Activated T-cell treated with anti-CD3 and anti-CD28 coated beads, Interleukin-2, amount 50 U/mL, for 4 hours (primary cell): ENCODE results near the gene PLA2G15. TPM values are rescaled to one million over a fixed set of nuclear protein-coding genes. Genes with fewer than 3 reads are reported as not detected.
A peak's percentile ranks its signal among the peaks of the same experiment; 100 is the strongest.

Experiments
- ATAC-seq, 2 donors: fragments of 200-7000 bp; cut with Tn5 transposase; one replicate each; pipeline ENCODE4 v1.10.0; 2021
- DNase-seq: peaks from one replicate; pipeline ENCODE4 v3.0.0-alpha.2; 2020
- H3K27me3 Mint-ChIP-seq: one replicate; pipeline ENCODE4 v1.8.0; 2021; ENCODE audit warnings: low read depth, mixed read lengths
- H3K36me3 Mint-ChIP-seq: one replicate; pipeline ENCODE4 v1.8.0; 2022; ENCODE audit warnings: mixed read lengths; ENCODE audit not compliant: insufficient read depth
- H3K4me1 Mint-ChIP-seq: one replicate; pipeline ENCODE4 v1.8.0; 2021; ENCODE audit warnings: low read depth, mixed read lengths
- H3K4me3 Mint-ChIP-seq: one replicate; pipeline ENCODE4 v1.8.0; 2021; ENCODE audit warnings: mild to moderate bottlenecking, moderate library complexity, mixed read lengths
- H3K9me3 Mint-ChIP-seq: one replicate; pipeline ENCODE4 v1.8.0; 2021; ENCODE audit warnings: mixed read lengths
- total RNA-seq, 3 donors: library from RNA; stranded (reverse); gene quantifications; one replicate each; pipeline ENCODE4 v1.2.1, GENCODE V29; 2021

Gene PLA2G15
- total RNA-seq, 3 donors from 2014 or later = 7.4 to 11.0 (median 7.9) TPM

DNA sequence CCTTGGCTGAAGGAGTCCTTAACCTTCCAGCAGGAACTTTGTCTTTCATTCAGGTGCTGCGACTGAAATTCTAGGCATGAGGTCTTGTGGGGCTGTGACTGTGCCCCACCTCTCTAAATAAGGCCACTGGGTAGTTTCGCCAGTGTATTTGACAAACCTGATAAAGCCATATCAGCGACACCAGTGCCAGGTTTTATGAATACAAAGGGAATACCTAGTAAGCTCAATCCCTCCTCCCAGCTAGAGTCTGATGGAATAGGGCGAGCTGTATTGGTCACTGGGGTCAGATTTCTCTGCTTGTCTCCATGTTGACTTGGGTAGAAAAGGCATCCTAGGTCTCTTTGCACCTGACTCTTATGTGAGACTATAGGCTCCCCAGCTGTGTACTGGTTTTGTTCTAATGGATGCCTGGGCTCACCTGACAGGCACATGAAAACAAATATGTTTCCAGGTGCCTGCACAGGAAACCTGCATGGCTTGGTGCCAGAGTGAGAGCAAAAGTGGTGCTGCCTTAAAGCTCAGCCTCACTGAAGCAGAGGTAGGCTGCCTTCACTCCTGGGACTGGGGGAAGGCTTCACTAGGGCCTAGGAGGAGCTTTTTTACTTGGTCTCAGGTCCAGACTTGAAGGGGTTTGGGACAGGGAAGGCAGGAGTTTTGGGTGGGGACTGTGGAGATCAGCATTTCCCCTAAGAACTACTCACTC lies 27.5 kb downstream of the PLA2G15 start:
- peak; percentile 10 to 11 for ATAC-seq
- H3K36me3 Mint-ChIP-seq = peaks cover 34% of the 10 kb centered on the region
- no peaks in the 10 kb centered on the region for H3K27me3 Mint-ChIP-seq

DNA sequence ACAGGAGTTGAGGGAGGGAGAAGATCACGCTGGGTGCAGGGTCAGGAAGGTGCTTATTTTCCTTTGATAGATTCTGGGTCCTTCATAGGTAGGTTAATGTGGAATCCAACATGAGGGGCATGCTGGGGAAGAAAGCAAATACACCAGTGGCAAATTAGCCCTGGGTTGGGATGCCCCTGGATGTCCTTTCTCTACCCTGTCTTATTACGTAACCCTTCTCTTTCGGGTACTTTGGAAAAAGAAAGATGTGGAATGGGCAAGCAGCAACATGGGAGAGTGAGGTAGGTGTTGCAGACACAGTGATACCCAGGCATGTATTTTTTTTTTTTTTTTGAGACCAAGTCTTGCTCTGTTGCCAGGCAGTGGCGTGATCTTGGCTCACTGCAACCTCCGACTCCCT lies 28.3 kb downstream of the PLA2G15 start:
- DNase-seq (no peak), ATAC-seq (no peak)
- peaks cover 30% of the 10 kb centered on the region for H3K36me3 Mint-ChIP-seq
- peaks cover 78% of the 10 kb centered on the region for H3K4me1 Mint-ChIP-seq
- no peaks in the 10 kb centered on the region for H3K9me3 Mint-ChIP-seq
- peak overlapping the region; percentile 41 for H3K4me3 Mint-ChIP-seq
- H3K27me3 Mint-ChIP-seq = no peaks in the 10 kb centered on the region

More for the DNA sequence above, 27.5 kb downstream of the PLA2G15 start:
- Mint-ChIP-seq H3K9me3 (no peaks in the 10 kb centered on the region), H3K4me1 (peaks cover 86% of the 10 kb centered on the region), H3K4me3 (peak overlapping the region; percentile 41)
- peak; percentile 32 for DNase-seq

DNA sequence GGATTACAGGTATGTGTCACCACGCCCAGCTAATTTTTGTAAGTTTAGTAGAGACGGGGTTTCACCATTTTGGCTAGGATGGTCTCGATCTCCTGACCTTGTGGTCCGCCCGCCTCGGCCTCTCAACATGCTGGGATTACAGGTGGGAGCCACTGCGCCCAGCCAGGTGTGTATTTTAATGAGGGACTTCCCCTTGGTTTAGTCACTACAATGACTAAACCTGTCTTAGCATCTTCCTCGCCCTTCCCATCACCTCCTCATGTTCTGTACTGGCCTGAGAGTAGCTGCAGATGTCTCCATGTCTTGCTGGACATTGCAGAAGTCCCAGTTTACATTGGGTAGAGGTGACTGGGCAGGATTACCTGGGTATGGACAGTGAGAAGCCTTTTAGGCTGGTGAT lies 28.7 kb downstream of the PLA2G15 start:
- Mint-ChIP-seq H3K27me3 (no peaks in the 10 kb centered on the region), H3K4me3 (peak overlapping the region; percentile 56), H3K4me1 (peaks cover 77% of the 10 kb centered on the region), H3K9me3 (no peaks in the 10 kb centered on the region), H3K36me3 (peaks cover 30% of the 10 kb centered on the region)
- DNase-seq = no peak
- ATAC-seq = peak in 1 of 2 donors; percentile 26

DNA sequence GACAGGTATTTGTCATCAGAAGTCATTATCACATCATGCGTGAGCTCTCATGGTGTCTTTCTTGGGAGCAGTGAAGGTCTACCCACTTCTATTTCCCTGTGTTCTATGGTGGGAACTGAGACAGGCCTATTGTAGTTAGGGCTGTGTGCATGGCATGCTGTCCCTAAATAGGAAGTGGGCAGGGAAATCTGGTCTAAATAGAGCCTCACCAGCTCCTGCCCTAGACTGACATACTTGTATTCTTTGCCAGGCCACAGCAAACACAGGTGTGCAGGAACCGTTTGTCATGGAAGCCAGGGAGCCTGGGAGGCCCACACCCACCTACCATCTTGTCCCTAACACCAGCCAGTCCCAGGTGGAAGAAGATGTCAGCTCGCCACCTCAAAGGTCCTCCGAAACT lies 29.3 kb downstream of the PLA2G15 start:
- ATAC-seq (no peak), DNase-seq (no peak)
- Mint-ChIP-seq H3K4me3 (no peak overlapping the region), H3K36me3 (peaks cover 27% of the 10 kb centered on the region), H3K4me1 (peaks cover 74% of the 10 kb centered on the region), H3K9me3 (no peaks in the 10 kb centered on the region), H3K27me3 (no peaks in the 10 kb centered on the region)

DNA sequence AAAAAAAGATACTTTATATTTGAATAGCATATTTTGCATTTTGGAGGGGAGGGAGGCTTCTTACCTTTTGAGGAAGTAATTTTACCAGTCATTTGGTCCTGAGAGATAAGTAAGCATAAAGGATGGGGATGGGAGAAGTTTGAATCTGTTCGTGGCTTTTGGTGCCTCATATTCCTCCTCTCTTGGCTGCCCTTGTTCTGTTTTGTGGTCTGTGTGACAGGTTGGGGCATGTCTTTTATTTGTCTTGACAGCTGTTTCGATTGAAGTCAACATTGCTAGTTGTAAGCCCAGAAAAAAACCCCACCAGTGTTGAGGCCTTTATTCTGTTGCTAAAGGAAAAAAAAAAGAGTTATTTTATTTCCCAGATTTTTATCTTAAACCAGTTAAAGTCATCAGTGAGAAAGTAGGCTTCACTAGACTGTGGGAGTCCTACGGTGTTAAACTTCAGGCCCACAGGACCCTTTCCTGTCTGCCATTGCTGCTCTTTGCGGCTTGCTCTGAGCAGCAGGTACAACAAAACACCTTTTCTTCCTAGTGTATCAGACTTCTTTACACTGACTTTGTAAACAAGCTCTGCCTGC lies 30.5 kb downstream of the PLA2G15 start:
- no peaks in the 10 kb centered on the region for H3K9me3 Mint-ChIP-seq
- peaks cover 31% of the 10 kb centered on the region for H3K36me3 Mint-ChIP-seq
- no peaks in the 10 kb centered on the region for H3K27me3 Mint-ChIP-seq
- H3K4me3 Mint-ChIP-seq = peak overlapping the region; percentile 43
- DNase-seq = peak; percentile 27
- ATAC-seq = peak; percentile 69 to 77
- H3K4me1 Mint-ChIP-seq = peaks cover 72% of the 10 kb centered on the region

DNA sequence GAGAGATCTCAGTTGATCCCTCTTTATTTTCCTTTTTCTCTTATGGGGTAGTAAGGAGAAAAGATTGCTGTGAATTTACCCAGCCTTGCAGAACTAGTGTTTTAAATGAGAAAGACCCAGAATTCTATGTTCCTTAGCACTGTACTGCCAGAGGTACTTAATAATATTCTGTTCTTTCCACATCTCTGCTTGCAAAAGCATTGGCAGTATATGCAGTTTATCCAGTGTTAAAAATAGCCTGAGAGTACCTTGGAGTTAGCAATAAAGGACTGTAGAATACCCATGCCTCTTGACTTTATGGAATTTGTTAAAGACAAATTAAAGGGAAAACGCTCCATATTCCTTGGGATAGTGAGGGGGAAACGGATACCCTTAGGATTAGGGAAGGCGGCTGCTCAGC lies 31.1 kb downstream of the PLA2G15 start:
- no peak for DNase-seq
- Mint-ChIP-seq H3K9me3 (no peaks in the 10 kb centered on the region), H3K4me1 (peaks cover 73% of the 10 kb centered on the region), H3K36me3 (peaks cover 33% of the 10 kb centered on the region), H3K27me3 (no peaks in the 10 kb centered on the region), H3K4me3 (peak overlapping the region; percentile 43)
- no peak for ATAC-seq

DNA sequence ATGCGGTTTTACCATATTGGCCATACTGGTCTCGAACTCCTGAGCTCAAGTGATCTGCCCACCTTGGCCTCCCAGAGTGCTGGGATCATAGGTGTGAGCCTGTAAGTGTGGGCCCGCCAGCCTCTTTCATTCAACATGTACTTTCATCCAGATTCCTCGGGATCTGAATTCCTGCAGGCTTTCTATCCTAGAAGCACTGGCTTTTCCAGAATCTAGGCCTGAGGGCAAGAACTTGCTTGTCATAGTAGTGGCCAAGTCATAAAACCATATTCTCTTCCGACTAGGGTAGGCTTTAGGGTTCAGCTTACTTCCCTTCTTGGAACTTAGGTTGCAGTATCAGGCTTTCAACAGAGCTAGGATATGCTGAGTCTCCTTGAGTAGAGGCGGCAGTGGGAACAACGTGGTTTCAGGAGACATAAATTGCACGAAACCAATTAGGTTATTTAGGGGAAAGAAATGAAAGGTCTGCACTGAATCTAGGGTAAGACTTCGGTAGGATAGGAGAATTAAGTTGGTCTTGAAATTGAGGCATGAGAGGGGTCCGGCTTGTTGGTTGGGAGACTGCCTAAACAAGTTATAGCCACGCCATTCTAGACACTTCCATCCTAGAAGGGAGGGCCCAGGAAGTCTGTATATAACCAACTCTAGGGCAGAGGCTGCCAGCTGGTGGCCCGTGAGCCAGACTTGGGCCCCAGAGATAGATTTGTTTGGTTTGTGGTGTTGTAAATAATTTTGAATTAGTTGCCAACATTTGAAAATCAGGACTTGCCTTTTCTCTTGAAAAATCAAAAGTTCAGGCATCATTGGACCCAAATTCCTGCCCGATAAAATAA lies 34.8 kb downstream of the PLA2G15 start:
- H3K9me3 Mint-ChIP-seq = no peaks in the 10 kb centered on the region
- H3K36me3 Mint-ChIP-seq = peaks cover 35% of the 10 kb centered on the region
- no peaks in the 10 kb centered on the region for H3K27me3 Mint-ChIP-seq
- DNase-seq = no peak
- H3K4me3 Mint-ChIP-seq = no peak overlapping the region
- ATAC-seq = no peak
- peaks cover 73% of the 10 kb centered on the region for H3K4me1 Mint-ChIP-seq

DNA sequence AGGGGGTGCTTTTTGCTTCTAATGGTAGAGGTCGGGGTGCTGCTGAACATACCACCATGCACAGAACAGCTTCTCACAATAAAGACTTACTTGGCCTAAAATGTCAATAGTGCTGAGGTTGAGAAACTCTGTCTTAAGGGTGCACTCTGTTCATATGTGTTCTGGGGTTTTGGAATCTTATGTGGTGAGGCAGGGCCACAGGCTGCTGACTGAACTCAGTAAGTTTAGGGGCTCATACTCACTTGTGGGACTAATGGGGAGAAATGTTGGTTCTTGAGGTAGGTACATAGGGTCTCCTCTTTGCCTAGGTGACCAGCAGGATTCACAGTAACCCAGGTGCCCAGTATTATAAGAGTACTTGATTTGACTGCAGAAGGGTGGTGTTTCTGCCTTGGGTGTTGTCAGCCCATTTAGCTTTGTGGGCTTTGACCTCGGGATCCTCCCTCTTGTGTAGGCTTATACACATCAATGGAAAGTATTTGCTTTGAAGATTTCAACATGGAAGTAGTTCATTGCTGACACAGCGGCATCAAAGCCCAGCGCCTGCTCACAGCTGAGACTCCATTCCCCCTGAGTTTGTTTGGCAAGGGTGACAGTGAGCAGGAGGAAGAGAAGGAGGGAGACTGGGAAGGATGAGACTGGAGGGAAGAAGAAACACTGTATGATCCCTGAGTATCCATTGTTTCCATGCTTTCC lies 36.3 kb downstream of the PLA2G15 start:
- peaks cover 39% of the 10 kb centered on the region for H3K36me3 Mint-ChIP-seq
- peak; percentile 23 to 32 for ATAC-seq
- peak overlapping the region; percentile 29 for H3K4me3 Mint-ChIP-seq
- peaks cover 73% of the 10 kb centered on the region for H3K4me1 Mint-ChIP-seq
- H3K9me3 Mint-ChIP-seq = no peaks in the 10 kb centered on the region
- H3K27me3 Mint-ChIP-seq = no peaks in the 10 kb centered on the region
- DNase-seq = no peak

DNA sequence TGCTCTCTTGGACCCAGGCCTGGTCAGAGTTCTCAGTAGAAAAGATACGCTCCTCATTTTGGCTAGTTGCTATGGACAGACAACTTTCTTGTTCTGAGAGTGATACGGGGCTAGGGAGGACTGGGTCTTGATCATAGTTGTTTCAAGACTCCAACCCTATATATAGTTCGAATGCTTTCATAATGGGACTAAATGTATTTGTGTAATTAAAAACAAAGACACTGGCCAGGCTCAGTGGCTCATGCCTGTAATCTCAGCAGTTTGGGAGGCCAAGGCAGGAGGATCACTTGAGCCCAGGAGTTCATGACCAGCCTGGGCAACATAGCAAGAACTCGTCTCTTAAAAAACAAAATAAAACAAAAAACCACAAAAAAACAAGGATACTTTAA lies 36.9 kb downstream of the PLA2G15 start:
- Mint-ChIP-seq H3K36me3 (peaks cover 41% of the 10 kb centered on the region), H3K4me1 (peaks cover 77% of the 10 kb centered on the region), H3K27me3 (no peaks in the 10 kb centered on the region), H3K4me3 (peak overlapping the region; percentile 29), H3K9me3 (no peaks in the 10 kb centered on the region)
- DNase-seq (no peak), ATAC-seq (no peak)

DNA sequence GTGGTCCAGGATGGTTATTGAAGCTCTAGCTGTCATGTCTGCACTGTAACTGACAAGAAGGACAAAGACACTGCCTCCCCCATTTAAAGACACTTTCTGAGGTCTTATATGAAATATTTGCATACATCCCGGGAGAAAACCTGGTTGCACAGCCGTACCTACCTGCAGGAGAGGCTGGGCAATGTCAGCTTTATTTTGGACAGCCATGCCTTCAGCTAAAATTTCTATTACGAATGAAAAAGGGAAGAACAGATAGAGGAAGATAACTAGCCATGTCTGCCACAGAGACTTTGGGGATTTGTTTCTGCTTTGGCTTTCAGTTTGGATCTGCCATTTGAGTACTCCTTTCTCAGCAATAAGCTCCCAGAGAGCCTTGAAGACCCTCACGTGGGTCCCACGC lies 38.2 kb downstream of the PLA2G15 start:
- no peaks in the 10 kb centered on the region for H3K27me3 Mint-ChIP-seq
- peaks cover 89% of the 10 kb centered on the region for H3K4me1 Mint-ChIP-seq
- no peak for DNase-seq
- H3K9me3 Mint-ChIP-seq = no peaks in the 10 kb centered on the region
- no peak for ATAC-seq
- peaks cover 51% of the 10 kb centered on the region for H3K36me3 Mint-ChIP-seq
- peak overlapping the region; percentile 62 for H3K4me3 Mint-ChIP-seq

DNA sequence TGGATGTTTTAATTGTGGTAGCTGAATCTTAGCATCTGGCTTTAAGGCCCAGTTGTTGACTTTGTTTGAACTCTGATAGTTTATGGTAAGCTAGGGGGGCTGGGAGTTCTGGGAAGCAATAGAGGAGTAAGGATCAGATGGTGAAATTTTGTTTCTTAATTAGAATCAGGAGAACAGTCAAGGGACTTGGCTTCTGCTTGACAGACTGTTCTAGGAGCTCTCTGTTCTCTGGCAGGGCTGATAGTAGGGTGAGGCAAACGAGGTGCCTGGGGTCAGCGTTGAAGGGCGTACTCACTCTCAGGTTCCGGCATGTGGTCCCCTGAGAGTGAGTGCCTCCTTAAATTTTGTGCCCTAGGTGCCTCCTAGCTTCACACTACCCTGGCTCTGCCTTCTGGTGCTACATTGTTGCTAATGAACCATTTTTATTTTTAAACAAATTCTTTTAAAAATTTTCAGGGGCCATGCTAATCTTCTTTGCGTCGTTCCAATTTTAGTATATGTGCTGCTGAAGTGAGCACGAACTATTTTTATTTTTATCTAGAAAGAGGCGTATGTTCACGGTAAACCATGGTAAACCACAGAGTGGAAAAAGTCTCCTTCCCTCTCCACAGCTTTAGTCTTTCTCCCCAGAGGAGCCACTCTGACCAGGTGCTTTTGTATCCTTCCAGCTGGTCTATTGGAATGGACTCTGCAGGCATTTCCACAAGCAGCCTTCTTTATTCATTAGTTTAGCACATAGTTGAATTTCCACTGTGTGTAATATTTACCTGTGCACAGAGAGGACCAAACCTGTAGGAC lies 38.8 kb downstream of the PLA2G15 start:
- DNase-seq (no peak), ATAC-seq (peak in 1 of 2 donors; percentile 20)
- Mint-ChIP-seq H3K27me3 (no peaks in the 10 kb centered on the region), H3K9me3 (no peaks in the 10 kb centered on the region), H3K36me3 (peaks cover 51% of the 10 kb centered on the region), H3K4me1 (peaks cover 95% of the 10 kb centered on the region), H3K4me3 (peak overlapping the region; percentile 62)

DNA sequence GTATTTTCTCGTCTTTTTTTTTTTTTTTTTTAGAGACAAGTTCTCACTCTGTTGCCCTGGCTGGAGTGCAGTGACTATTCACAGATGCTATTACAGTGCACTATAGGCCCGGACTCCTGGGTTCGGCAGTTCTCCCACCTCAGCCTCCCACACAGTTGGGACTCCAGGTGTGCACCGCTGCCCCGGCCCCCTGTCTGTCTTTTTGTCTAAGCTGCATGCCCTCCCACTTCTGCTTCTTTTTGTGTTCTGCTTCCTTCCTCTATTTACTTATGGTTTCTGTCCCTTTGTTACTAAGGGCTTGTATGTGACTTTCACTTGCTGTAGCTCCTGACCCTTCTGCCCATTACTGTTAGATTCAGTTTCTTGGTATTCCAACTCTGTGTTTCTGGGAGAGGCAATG lies 39.7 kb downstream of the PLA2G15 start:
- no peaks in the 10 kb centered on the region for H3K9me3 Mint-ChIP-seq
- H3K36me3 Mint-ChIP-seq = peaks cover 55% of the 10 kb centered on the region
- H3K4me3 Mint-ChIP-seq = peak overlapping the region; percentile 62
- no peaks in the 10 kb centered on the region for H3K27me3 Mint-ChIP-seq
- DNase-seq = no peak
- peaks cover 96% of the 10 kb centered on the region for H3K4me1 Mint-ChIP-seq
- ATAC-seq = peak in 1 of 2 donors; percentile 2

DNA sequence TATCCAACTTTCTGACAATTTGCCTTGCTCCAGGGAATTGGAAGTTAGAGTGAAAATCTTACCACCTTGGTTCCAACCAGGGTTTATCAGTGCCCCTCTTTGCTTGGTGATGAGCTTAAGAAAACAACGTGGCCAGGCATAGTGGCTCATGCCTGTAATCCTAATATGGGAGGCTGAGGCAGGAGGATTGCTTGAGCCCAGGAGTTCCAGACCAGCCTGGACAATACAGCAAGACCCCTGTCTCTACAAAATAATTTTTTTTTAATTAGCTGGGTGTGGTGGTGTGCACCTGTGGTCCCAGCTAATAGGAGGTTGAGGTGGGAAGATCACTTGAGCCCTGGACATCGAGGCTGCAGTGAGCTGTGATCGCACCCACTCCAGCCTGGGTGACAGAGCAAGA lies 40.5 kb downstream of the PLA2G15 start:
- Mint-ChIP-seq H3K27me3 (no peaks in the 10 kb centered on the region), H3K9me3 (no peaks in the 10 kb centered on the region), H3K4me3 (peak overlapping the region; percentile 62), H3K36me3 (peaks cover 59% of the 10 kb centered on the region), H3K4me1 (peaks cover 99% of the 10 kb centered on the region)
- no peak for ATAC-seq
- no peak for DNase-seq
